HEK293 (cell line): ENCODE measurements around the gene NDUFS8.

ENCODE experiments used
- CTCF ChIA-PET: fragments of 350-600 bp; formaldehyde crosslinking; extraction: SDS; loops from one replicate; lab custom pipeline; 2021; ENCODE audit warnings: antibody characterized with exemption; lab: Yijun Ruan, JAX
- POLR2A ChIA-PET: fragments of 300-600 bp; formaldehyde crosslinking; extraction: SDS; loops from one replicate; lab custom pipeline; 2020; ENCODE audit warnings: antibody characterized with exemption, inconsistent platforms; lab: Yijun Ruan, JAX
- H3K27ac ChIP-seq: fragments of 200-500 bp; sonication (Bioruptor generic); 2 replicates; pipeline ENCODE4 v1.5.1; 2014; ENCODE audit warnings: low read depth, low read length, control low read depth, inconsistent platforms; ENCODE audit errors: extremely low read depth
- H3K36me3 ChIP-seq, 2 experiments: fragments of 200-500 bp in 1 of 2; sonication (Bioruptor generic) in 1 of 2; 1 replicate in 1 of 2; 2 replicates in 1 of 2; pipeline ENCODE4 v1.5.1; 2014 to 2017; ENCODE audit warnings: inconsistent platforms in 2 of 2, low read length in 2 of 2; ENCODE audit not compliant: control insufficient read depth in 2 of 2, insufficient read depth in 1 of 2
- H3K4me1 ChIP-seq: fragments of 200-500 bp; sonication (Bioruptor generic); 2 replicates; pipeline ENCODE4 v1.5.1; 2014; ENCODE audit warnings: mild to moderate bottlenecking, low read length, inconsistent platforms; ENCODE audit not compliant: control insufficient read depth, insufficient read depth
- H3K4me3 ChIP-seq: 2 replicates; pipeline ENCODE4 v1.5.1; 2011; ENCODE audit warnings: low read depth, mild to moderate bottlenecking, control low read depth, low read length, moderate library complexity
- H3K9me3 ChIP-seq: fragments of 200-500 bp; sonication (Bioruptor generic); 2 replicates; pipeline ENCODE4 v1.5.1; 2014; ENCODE audit warnings: low read depth, low read length, inconsistent platforms; ENCODE audit not compliant: control insufficient read depth, insufficient read depth
- CTCF ChIP-seq: fragments of 450-650 bp; formaldehyde crosslinking; IDR thresholded peaks from 2 replicates; pipeline ENCODE4 v1.5.1; 2016; ENCODE audit warnings: missing biosample characterization, missing genetic modification characterization
- EGR2 ChIP-seq: fragments of 450-650 bp; formaldehyde crosslinking; IDR thresholded peaks from 2 replicates; pipeline ENCODE4 v1.5.1; 2016; ENCODE audit warnings: low read depth, missing biosample characterization, missing genetic modification characterization
- FEZF1 ChIP-seq: fragments of 450-650 bp; formaldehyde crosslinking; IDR thresholded peaks from 2 replicates; pipeline ENCODE4 v1.5.1; 2016; ENCODE audit warnings: missing biosample characterization, missing genetic modification characterization
- GLIS1 ChIP-seq: fragments of 450-650 bp; formaldehyde crosslinking; IDR thresholded peaks from 2 replicates; pipeline ENCODE4 v1.5.1; 2016; ENCODE audit warnings: missing biosample characterization, missing genetic modification characterization
- KLF10 ChIP-seq: fragments of 450-650 bp; IDR thresholded peaks from 2 replicates; pipeline ENCODE4 v1.5.1; 2018; ENCODE audit warnings: missing biosample characterization, mild to moderate bottlenecking, missing genetic modification characterization
- SCRT1 ChIP-seq: fragments of 450-650 bp; formaldehyde crosslinking; IDR thresholded peaks from 2 replicates; pipeline ENCODE4 v1.5.1; 2016; ENCODE audit warnings: missing biosample characterization, missing genetic modification characterization, borderline replicate concordance
- SP2 ChIP-seq: fragments of 450-650 bp; formaldehyde crosslinking; IDR thresholded peaks from 2 replicates; pipeline ENCODE4 v1.5.1; 2016; ENCODE audit warnings: missing biosample characterization, missing genetic modification characterization
- SP7 ChIP-seq: fragments of 450-650 bp; formaldehyde crosslinking; IDR thresholded peaks from 2 replicates; pipeline ENCODE4 v1.5.1; 2016; ENCODE audit warnings: missing biosample characterization, missing genetic modification characterization
- TCF7L2 ChIP-seq: IDR thresholded peaks from 2 replicates; pipeline ENCODE4 v1.6.1; 2011; ENCODE audit warnings: low read depth, mild to moderate bottlenecking, inconsistent platforms, low read length, moderate library complexity, borderline replicate concordance
- ZFHX2 ChIP-seq: fragments of 450-650 bp; formaldehyde crosslinking; conservative IDR thresholded peaks from 2 replicates; pipeline ENCODE4 v1.5.1; 2016; ENCODE audit warnings: missing biosample characterization, missing genetic modification characterization
- ZNF112 ChIP-seq: fragments of 450-650 bp; formaldehyde crosslinking; IDR thresholded peaks from 2 replicates; pipeline ENCODE4 v1.5.0; 2017; ENCODE audit warnings: missing biosample characterization, missing genetic modification characterization
- ZNF114 ChIP-seq: fragments of 450-650 bp; formaldehyde crosslinking; IDR thresholded peaks from 2 replicates; pipeline ENCODE4 v1.5.0; 2017; ENCODE audit warnings: missing biosample characterization, missing genetic modification characterization
- ZNF202 ChIP-seq: fragments of 450-650 bp; formaldehyde crosslinking; IDR thresholded peaks from 2 replicates; pipeline ENCODE4 v1.5.1; 2016; ENCODE audit warnings: missing biosample characterization, missing genetic modification characterization, borderline replicate concordance
- ZNF37A ChIP-seq: fragments of 450-650 bp; IDR thresholded peaks from 2 replicates; pipeline ENCODE4 v1.5.1; 2018; ENCODE audit warnings: missing biosample characterization, missing genetic modification characterization
- ZNF391 ChIP-seq: fragments of 450-650 bp; formaldehyde crosslinking; IDR thresholded peaks from 2 replicates; pipeline ENCODE4 v1.5.1; 2016; ENCODE audit warnings: low read depth, missing biosample characterization, missing genetic modification characterization, borderline replicate concordance
- ZNF521 ChIP-seq: fragments of 450-650 bp; formaldehyde crosslinking; IDR thresholded peaks from 2 replicates; pipeline ENCODE4 v1.5.1; 2017; ENCODE audit warnings: missing biosample characterization, mild to moderate bottlenecking, missing genetic modification characterization
- ZNF558 ChIP-seq: fragments of 450-650 bp; formaldehyde crosslinking; IDR thresholded peaks from 2 replicates; pipeline ENCODE4 v1.5.1; 2016; ENCODE audit warnings: missing biosample characterization, missing genetic modification characterization
- ZNF785 ChIP-seq: fragments of 450-650 bp; formaldehyde crosslinking; IDR thresholded peaks from 2 replicates; pipeline ENCODE4 v1.5.1; 2016; ENCODE audit warnings: missing biosample characterization, missing genetic modification characterization
- ZNF791 ChIP-seq: fragments of 450-650 bp; formaldehyde crosslinking; IDR thresholded peaks from 2 replicates; pipeline ENCODE4 v1.5.1; 2016; ENCODE audit warnings: missing biosample characterization, missing genetic modification characterization
- ZNF830 ChIP-seq: fragments of 450-650 bp; IDR thresholded peaks from 2 replicates; pipeline ENCODE4 v1.5.0; 2018; ENCODE audit warnings: missing biosample characterization, missing genetic modification characterization, low read depth, mild to moderate bottlenecking, moderate library complexity
- TF ChIP-seq, protein P1 (sequence below): fragments of 450-650 bp; formaldehyde crosslinking; IDR thresholded peaks from 2 replicates; pipeline ENCODE4 v1.5.1; 2016; ENCODE audit warnings: missing biosample characterization, missing genetic modification characterization

Gene NDUFS8

GRCh38 chr11:68041617-68042218, 11.2 kb downstream of the NDUFS8 start:
- no peak overlapping the region for H3K27ac ChIP-seq
- peaks cover 0 to 10% of the 10 kb centered on the region in 2 experiments; a peak in 1 of 3 replicates for H3K36me3 ChIP-seq
- no peaks in the 10 kb centered on the region for H3K9me3 ChIP-seq
- H3K4me1 ChIP-seq = no peaks in the 10 kb centered on the region
- ChIA-PET CTCF (interaction anchor here (0.6 kb wide), 2 partner anchors 428 to 1260 kb away, joined by 3 to 4 read pairs; no protein-coding TSS in a partner anchor), POLR2A (no interaction called here)
- TF ChIP-seq SP2 (tag by site-specific recombination) (no peak), ZNF785 (tag by site-specific recombination) (no peak), ZNF391 (no peak), ZNF37A (tag by site-specific recombination) (no peak), ZNF558 (tag by site-specific recombination) (no peak), ZNF114 (tag by site-specific recombination) (no peak), ZNF202 (tag by site-specific recombination) (no peak), ZNF521 (no peak), EGR2 (tag by site-specific recombination) (no peak), CTCF (tag by site-specific recombination) (no peak), ZNF791 (tag by site-specific recombination) (no peak), ZNF112 (tag by site-specific recombination) (no peak), ZNF830 (tag by site-specific recombination) (no peak), KLF10 (no peak)
- no peak overlapping the region for H3K4me3 ChIP-seq

- TF ChIP-seq ZFHX2 (0 out of 2 replicates have a peak, but pooled peaks have one; percentile 20), FEZF1 (tag by site-specific recombination) (no peak), TCF7L2 (no peak), SCRT1 (no peak)
- TF ChIP-seq, protein P1, sequence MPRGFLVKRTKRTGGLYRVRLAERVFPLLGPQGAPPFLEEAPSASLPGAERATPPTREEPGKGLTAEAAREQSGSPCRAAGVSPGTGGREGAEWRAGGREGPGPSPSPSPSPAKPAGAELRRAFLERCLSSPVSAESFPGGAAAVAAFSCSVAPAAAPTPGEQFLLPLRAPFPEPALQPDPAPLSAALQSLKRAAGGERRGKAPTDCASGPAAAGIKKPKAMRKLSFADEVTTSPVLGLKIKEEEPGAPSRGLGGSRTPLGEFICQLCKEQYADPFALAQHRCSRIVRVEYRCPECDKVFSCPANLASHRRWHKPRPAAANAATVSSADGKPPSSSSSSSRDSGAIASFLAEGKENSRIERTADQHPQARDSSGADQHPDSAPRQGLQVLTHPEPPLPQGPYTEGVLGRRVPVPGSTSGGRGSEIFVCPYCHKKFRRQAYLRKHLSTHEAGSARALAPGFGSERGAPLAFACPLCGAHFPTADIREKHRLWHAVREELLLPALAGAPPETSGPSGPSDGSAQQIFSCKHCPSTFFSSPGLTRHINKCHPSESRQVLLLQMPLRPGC (tag by site-specific recombination) = no peak
- TF ChIP-seq, all 188 proteins: peak for 1
- no peak overlapping the region for H3K27ac ChIP-seq
- H3K36me3 ChIP-seq = peaks cover 0 to 7% of the 10 kb centered on the region in 2 experiments; a peak in 1 of 3 replicates
- ChIA-PET CTCF (no interaction called here), POLR2A (interaction anchor here (1.4 kb wide), 1 partner anchor 10 kb away, joined by 3 read pairs; no protein-coding TSS in a partner anchor)
- H3K4me1 ChIP-seq = no peaks in the 10 kb centered on the region
- no peak overlapping the region for H3K4me3 ChIP-seq
- H3K9me3 ChIP-seq = no peaks in the 10 kb centered on the region
These were observed 11.9 kb downstream of the NDUFS8 start for GRCh38 chr11:68042219-68043028.

- no peaks in the 10 kb centered on the region for H3K9me3 ChIP-seq
- CTCF ChIA-PET = no interaction called here
- POLR2A ChIA-PET = interaction anchor here (1.4 kb wide), 1 partner anchor 9 kb away, joined by 3 read pairs; no protein-coding TSS in a partner anchor
- peaks cover 0 to 10% of the 10 kb centered on the region in 2 experiments; a peak in 1 of 3 replicates for H3K36me3 ChIP-seq
- TF ChIP-seq GLIS1 (tag by site-specific recombination) (peak; percentile 81), SP7 (tag by site-specific recombination) (no peak)
- no peak overlapping the region for H3K4me3 ChIP-seq
- H3K27ac ChIP-seq = no peak overlapping the region
- no peaks in the 10 kb centered on the region for H3K4me1 ChIP-seq
These were observed 12.5 kb downstream of the NDUFS8 start for GRCh38 chr11:68043029-68043348.
